ENCODE measurements around the gene SH2D3C.
"Not testable (repeated sequence)": the region's sequence is repeated elsewhere in the genome, so short reads cannot be mapped to it uniquely, and the experiment has no call there.

The SH2D3C gene

DNA sequence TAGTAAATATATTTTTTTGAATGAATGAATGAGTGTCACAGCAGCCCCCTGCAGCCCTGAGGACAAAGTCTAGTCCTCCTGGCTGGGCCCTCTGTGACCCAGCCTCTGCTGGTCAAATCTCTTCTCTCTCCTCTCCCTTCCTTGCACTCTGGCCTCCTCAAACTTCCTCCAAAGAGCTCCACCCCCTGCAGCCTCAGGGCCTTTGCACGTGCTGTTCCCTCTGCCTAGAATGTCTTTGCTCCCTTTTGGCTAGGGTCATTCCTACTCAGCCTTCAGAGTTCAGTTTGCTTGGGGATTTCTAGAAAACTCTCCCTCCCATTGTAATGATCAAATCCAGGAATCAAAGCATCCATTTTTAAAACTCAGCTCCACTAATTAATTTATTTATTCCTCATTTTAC, 13.0 kb downstream of the SH2D3C start:
- DNase-seq = no peak

GRCh38 chr9:127763918-127764384, 14.5 kb downstream of the SH2D3C start:
- DNase-seq = peak; percentile 71 to 72

DNA sequence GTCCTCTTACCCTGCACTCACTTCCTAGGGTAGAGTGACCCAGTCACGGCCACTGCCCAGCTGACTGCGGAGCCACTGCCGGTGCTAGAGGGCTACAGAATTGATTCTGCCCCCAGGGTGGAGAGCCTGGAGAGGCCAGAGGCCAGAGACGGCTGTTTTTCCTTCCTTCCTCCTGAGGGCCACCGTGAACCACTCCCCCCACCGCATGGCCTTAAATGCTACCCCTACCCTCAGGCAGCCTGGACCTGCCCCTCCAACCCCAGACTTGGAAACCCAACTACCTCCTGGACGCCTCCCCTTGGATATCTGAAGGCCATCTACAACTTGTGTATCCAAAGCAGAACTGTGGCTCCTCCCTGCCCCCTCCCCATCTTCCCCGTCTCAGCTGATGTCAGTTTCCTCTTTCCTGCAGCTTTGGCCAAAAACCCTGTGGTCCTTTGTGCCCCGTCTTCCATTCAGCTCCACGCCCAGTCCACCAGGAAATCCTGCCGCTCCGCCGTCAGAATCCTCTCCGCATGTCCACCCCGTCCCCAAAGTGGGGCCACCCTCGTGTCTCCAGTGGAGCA, 16.3 kb downstream of the SH2D3C start:
- peak; percentile 8 for DNase-seq

DNA sequence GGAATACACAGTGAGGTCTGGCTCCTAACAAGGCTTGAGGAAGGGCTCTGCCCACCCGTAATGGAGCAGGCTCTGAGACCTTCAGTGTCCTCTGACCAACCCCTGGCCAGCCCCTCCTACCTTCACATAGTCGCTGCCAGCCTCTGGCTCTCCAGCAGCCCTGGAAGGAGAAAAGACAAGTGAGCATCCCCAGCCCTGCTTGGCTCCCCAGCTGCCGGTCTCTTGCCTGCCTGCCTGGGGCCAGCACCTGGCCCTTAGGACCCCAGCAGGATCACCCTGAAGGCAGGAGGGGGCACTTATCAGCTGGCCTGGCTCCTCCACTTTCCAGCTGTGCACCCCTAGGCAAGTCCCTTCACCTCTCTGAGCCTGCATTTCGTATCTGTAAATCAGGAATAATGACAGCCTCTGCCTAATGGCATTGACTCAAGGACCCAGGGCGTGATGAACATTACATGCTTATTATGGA, 16.9 kb downstream of the SH2D3C start:
- no peak for DNase-seq

- no peak for DNase-seq
Measured at GRCh38 chr9:127761061-127761460, 17.4 kb downstream of the SH2D3C start.

DNA sequence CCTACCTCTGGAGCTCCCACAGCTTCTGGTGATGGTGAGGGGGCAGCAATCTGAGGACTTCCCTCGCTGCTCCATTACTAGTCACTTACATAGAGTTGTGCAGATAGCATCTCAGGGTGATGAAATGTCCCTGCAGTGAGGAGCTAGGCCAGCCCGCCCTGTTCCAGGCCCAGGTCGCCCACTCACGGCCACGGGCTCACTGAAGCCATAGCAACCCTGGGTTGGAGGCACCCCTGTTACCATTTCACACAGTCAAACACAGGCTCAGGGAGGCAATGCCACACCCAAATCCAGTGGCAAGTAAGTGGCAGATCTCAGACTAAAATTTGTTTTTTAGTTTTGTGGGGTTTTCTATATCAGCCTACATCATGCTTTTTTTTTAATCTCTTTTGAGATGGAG, 19.6 kb downstream of the SH2D3C start:
- no peak for DNase-seq

- not testable (repeated sequence) for DNase-seq
Measured at GRCh38 chr9:127756776-127757175, 21.7 kb downstream of the SH2D3C start.

- no peak for DNase-seq
Measured at GRCh38 chr9:127756233-127756632, 22.2 kb downstream of the SH2D3C start.

GRCh38 chr9:127755061-127756060, 23.1 kb downstream of the SH2D3C start:
- DNase-seq = no peak

GRCh38 chr9:127754099-127755060, 24.1 kb downstream of the SH2D3C start:
- DNase-seq = no peak

- no peak for DNase-seq
Measured at GRCh38 chr9:127753622-127754021, 24.8 kb downstream of the SH2D3C start.

- no peak for DNase-seq
Measured at GRCh38 chr9:127753148-127753547, 25.3 kb downstream of the SH2D3C start.

DNA sequence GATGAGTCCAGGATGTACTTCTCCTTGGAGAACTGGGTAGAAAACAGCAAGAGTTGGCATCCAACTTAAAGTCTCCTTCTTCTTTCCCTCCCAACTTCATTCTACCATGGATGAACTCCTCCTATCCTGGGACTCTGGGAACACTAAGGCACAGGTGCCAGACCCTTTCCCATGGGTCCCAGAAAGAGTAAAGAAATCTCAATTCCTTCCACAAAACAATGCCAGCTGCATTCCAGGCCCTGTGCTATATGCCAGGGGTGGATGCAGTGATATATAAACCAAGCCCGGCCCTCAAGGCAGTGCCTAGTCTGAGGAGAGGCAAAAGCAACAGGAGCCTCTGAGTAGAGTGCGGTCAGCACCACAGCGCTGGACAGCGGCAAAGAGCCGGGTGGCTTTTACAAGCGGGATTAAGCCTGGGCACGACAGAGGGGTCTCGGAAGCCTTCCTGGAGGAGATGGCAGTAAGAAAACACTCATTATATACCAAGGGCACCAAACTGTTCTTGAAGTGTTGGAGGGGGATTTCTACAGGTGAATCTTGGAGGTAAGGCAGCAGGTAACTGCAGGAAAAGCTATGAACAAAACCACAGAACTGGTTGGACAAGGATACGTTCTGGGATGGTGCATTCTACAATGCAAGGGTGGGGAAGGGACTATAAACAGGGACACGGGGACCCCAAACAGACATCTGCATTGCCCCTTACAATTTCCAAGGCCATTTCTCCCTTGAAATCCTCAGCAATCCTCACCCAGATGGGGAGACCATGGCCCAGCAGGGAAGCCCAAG, 27.0 kb downstream of the SH2D3C start:
- no peak for DNase-seq

DNA sequence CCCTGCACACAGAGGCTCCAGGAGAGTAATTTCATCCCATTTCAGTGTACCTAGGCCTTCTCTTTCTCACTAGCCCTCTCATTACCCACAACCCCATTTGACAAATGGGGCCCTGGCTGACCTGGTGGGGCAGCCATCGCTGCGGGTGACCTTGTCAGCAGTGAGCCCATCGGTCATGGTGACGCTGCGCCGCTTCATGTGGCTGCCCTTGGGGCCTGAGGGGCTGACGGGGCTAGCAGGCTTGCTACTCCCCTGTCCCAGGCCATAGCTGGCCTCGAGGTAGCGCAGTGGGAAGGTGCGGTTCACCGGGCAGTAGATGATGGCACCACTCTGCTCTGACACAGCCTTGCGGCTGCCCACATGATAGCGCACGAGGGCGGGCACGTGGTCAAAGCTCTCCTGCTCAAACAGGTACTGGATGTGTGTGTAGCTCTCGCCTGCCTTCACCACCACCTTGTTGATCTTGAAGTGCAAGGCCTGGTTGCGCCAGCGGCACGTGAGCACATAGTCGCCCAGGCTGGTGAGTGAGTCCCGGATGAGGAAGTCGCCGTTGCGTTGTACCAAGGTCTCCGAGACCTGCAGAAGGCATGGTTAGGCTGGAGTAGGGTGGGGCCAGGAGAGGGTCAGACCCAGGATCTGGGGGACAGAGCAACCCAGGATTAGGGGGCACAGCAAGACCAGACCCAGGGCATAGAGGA, 29.2 kb downstream of the SH2D3C start:
- no peak for DNase-seq

- no peak for DNase-seq
Measured at GRCh38 chr9:127746959-127747569, 31.4 kb downstream of the SH2D3C start.

GRCh38 chr9:127744398-127745110, 33.9 kb downstream of the SH2D3C start:
- DNase-seq = no peak

GRCh38 chr9:127742435-127743088, 35.9 kb downstream of the SH2D3C start:
- no peak for DNase-seq

DNA sequence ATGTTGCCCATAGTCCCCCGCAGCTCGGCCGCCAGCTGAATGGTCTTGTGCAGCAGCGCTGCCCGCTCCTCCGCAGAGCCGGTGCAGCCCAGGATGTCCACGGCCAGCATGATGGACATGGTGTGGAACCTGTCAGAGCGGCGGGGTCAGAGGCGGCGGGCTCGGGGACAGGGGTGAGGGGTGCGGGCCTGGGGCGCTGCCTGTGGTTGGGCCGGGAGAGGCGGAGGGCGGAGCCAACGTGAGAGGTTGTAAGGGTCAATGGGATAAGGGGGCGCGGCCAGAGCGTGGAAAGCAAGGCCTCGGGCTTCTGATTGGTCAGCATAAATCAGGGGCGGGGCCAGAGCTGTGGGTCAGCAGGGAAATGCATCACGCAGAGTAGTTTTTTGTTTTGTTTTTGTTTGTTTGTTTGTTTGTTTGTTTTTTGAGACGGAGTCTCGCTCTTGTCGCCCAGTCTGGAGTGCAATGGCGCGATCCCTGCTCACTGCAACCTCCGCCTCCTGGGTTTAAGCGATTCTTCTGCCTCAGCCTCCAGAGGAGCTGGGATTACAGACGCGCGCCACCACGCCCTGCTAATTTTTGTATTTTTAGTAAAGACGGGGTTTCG, 36.5 kb downstream of the SH2D3C start:
- DNase-seq = no peak

Data from AML-193 (cell line).